ENCODE results near the gene VAX1. TPM values are rescaled to one million over a fixed set of nuclear protein-coding genes. Genes with fewer than 3 reads are reported as not detected.

VAX1 gene
- total and polyA plus RNA-seq, 9 of the 15 experiments (the other 6 are each of a cell fraction or from before 2014, with no cell fraction given), result not detected

- no TSS peak for BruUV-seq (replicated peaks)
- Histone ChIP-seq H2AFZ (ENCODE audit: low read depth, low read length) (no peak overlapping the region), H4K20me1 (replicated peaks; ENCODE audit: control insufficient read depth, insufficient read depth, low read length) (peaks cover 4% of the 10 kb centered on the region; the same call in 1 of the 2 replicates), H3K27me3 (ENCODE audit: control insufficient read depth in 2 of 2, insufficient read depth in 2 of 2, low read length in 2 of 2) (peaks cover 23 to 60% of the 10 kb centered on the region in 2 experiments; a peak in 4 of 5 replicates), H3K9me1 (ENCODE audit: control insufficient read depth, insufficient read depth, low read length) (no peaks in the 10 kb centered on the region), H3K4me1 (replicated peaks in 1 of 2; ENCODE audit: control insufficient read depth in 2 of 2, insufficient read depth in 2 of 2, low read length in 2 of 2) (peaks cover 0 to 31% of the 10 kb centered on the region in 2 experiments; a peak in 2 of 5 replicates), H3K79me2 (ENCODE audit: control insufficient read depth, insufficient read depth, low read length) (no peaks in the 10 kb centered on the region), H3K36me3 (ENCODE audit: control insufficient read depth, insufficient read depth, low read length) (no peaks in the 10 kb centered on the region), H3K4me2 (ENCODE audit: insufficient read depth, low read length) (no peak overlapping the region), H3K9me3 (replicated peaks; ENCODE audit: control insufficient read depth, insufficient read depth, low read depth, low read length) (no peaks in the 10 kb centered on the region), H3K9ac (ENCODE audit: insufficient read depth in 1 of 2, low read depth in 2 of 2, low read length in 2 of 2) (no peak overlapping the region), H3K4me3 (no peak overlapping the region), H3K27ac (ENCODE audit: extremely low read depth, low read depth, low read length) (no peak overlapping the region)
- ChIA-PET CTCF (ENCODE audit: low intra/inter-chr PET ratio) (interaction anchor here (0.6 to 2.0 kb wide), 2 partner anchors 326 to 368 kb away, joined by 4 to 13 read pairs; no protein-coding TSS in a partner anchor), POLR2A (interaction anchor here (0.5 kb wide), 1 partner anchor 361 kb away, joined by 4 read pairs; no protein-coding TSS in a partner anchor)
- intact Hi-C loops (cut with micrococcal nuclease) (no loop called here), in situ Hi-C loops (cut with MboI) (loop anchor here (25.0 kb wide), 1 partner anchor 703 kb away; no protein-coding TSS in a partner anchor)
- FAIRE-seq (no peak), DNase-seq (ENCODE audit: extremely low read depth in 1 of 4, low spot score in 3 of 4) (no peak), ATAC-seq (no peak)
- WGBS (ENCODE audit: insufficient coverage, low coverage, missing lambda C conversion rate), result 3% methylated on average over 25 of the region's 32 CpGs
- no peak for TF ChIP-seq NFE2L1 (tag; IDR thresholded peaks at IDR 0.05; ENCODE audit: borderline replicate concordance, low read depth)
- no peak for TF ChIP-seq EHMT2 (IDR thresholded peaks at IDR 0.05)
- no peak for TF ChIP-seq ZNF76 (CRISPR knock-in tag; IDR thresholded peaks at IDR 0.05; ENCODE audit: borderline replicate concordance)
- no peak for TF ChIP-seq TAF1 (IDR thresholded peaks at IDR 0.05; ENCODE audit: control insufficient read depth, extremely low read depth, insufficient read depth, low read length, severe bottlenecking)
- TF ChIP-seq TFE3 (CRISPR knock-in tag; IDR thresholded peaks at IDR 0.05), result no peak
- TF ChIP-seq BMI1 (IDR thresholded peaks at IDR 0.05; ENCODE audit: low read length), result no peak
- no peak for TF ChIP-seq CTCF (IDR thresholded peaks at IDR 0.05 in 2 of 3, conservative IDR thresholded peaks at IDR 0.05 in 1 of 3; ENCODE audit: insufficient read depth in 2 of 3, low read depth in 1 of 3, low read length in 3 of 3)
- no peak for TF ChIP-seq ZBED1 (IDR thresholded peaks at IDR 0.05)
- no peak for TF ChIP-seq CCNT2 (IDR thresholded peaks at IDR 0.05; ENCODE audit: borderline replicate concordance, extremely low read depth, insufficient read length, low read depth, low read length)
- TF ChIP-seq THRB (CRISPR knock-in tag; conservative IDR thresholded peaks at IDR 0.05), result no peak
- no peak for TF ChIP-seq PHF20 (IDR thresholded peaks at IDR 0.05; ENCODE audit: partially characterized antibody)
- no peak for TF ChIP-seq PCBP1 (IDR thresholded peaks at IDR 0.05; ENCODE audit: low read depth, low read length, poor library complexity, severe bottlenecking)
- TF ChIP-seq GABPB1 (CRISPR knock-in tag; IDR thresholded peaks at IDR 0.05), result no peak
- no peak for TF ChIP-seq RBBP5 (IDR thresholded peaks at IDR 0.05; ENCODE audit: borderline replicate concordance, insufficient read depth, low read length, poor library complexity, severe bottlenecking)
- TF ChIP-seq SRSF9 (IDR thresholded peaks at IDR 0.05; ENCODE audit: borderline replicate concordance, low read depth, low read length), result no peak
- TF ChIP-seq TAF7 (tag; IDR thresholded peaks at IDR 0.05), result no peak
Observed at GRCh38 chr10:117164592-117165537, 26.8 kb upstream of the VAX1 start.

Measured in K562 (cell line).